Measurements from ENCODE around the gene TTLL8. TPM values are rescaled to one million over a fixed set of nuclear protein-coding genes. Genes with fewer than 3 reads are reported as not detected.

TTLL8 gene
- total RNA-seq, 1 donor = not detected

DNA sequence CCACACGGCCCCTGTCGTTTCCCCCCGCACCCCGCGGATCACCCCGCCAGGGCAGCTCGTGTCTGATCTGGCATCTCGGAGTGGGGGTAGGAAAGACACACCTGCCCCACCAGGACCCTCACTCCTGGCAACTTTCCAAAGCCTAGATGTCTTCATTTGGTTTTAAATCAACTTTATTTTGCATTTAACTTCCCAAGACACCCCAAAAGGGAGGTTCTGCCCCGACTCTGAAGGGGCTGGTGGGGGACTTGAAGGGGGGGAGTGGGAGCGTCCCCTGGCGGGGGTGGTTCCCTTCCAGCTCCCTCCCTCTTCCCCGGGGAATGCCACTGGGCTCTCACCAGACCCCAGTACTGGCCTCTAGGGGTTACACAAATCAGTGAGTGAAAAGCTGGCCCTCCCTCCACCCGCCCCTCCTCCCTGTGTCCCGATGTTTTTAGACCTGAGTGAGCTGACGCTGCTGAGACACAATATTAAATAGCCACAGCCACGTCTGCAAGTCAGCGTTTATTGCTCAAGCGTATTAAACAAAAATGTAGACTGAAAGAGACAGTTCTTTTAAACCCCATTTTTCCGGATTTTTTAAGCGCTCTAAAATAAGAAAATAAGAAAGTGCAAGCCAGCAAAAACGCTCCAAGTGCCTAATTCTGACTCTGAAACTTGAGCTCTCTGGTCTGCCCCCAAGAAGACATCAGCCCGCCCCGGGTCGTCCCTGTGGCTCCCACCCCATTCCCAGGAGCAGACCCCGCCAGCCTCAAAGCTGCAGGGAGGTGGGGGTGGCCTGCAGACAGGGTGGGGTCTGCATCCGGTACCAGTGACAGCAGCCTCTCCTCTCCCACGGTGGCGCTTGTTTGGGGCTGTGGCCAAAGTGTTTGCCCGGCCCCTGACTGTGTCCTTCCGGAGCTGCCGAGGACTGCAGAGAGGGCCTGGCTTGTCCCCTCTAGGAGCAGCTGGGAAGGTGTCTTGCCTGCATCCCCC lies 1.1 kb upstream of the TTLL8 start:
- H3K79me2 ChIP-seq (ENCODE audit: insufficient read depth, low read length) = no peaks in the 10 kb centered on the region
- H3K27me3 ChIP-seq (ENCODE audit: insufficient read depth, low read length) = peaks cover 17% of the 10 kb centered on the region
- H3K4me3 ChIP-seq (ENCODE audit: insufficient read depth, low read length) = no peak overlapping the region
- no peaks in the 10 kb centered on the region for H3K9me3 ChIP-seq (ENCODE audit: low read depth, low read length)
- H3K36me3 ChIP-seq (ENCODE audit: insufficient read depth, low read length) = no peaks in the 10 kb centered on the region
- H2AFZ ChIP-seq (ENCODE audit: low read length) = no peak overlapping the region
- no peak overlapping the region for H3K27ac ChIP-seq (ENCODE audit: low read depth, low read length)
- TF ChIP-seq, protein P1, sequence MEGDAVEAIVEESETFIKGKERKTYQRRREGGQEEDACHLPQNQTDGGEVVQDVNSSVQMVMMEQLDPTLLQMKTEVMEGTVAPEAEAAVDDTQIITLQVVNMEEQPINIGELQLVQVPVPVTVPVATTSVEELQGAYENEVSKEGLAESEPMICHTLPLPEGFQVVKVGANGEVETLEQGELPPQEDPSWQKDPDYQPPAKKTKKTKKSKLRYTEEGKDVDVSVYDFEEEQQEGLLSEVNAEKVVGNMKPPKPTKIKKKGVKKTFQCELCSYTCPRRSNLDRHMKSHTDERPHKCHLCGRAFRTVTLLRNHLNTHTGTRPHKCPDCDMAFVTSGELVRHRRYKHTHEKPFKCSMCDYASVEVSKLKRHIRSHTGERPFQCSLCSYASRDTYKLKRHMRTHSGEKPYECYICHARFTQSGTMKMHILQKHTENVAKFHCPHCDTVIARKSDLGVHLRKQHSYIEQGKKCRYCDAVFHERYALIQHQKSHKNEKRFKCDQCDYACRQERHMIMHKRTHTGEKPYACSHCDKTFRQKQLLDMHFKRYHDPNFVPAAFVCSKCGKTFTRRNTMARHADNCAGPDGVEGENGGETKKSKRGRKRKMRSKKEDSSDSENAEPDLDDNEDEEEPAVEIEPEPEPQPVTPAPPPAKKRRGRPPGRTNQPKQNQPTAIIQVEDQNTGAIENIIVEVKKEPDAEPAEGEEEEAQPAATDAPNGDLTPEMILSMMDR (IDR thresholded peaks at IDR 0.05; ENCODE audit: extremely low read depth, low read depth, low read length) = no peak
- no peaks in the 10 kb centered on the region for H4K20me1 ChIP-seq (ENCODE audit: insufficient read depth, low read length)
- H3K4me2 ChIP-seq (ENCODE audit: insufficient read depth, low read length) = peak overlapping the region; percentile 51
- no peaks in the 10 kb centered on the region for H3K4me1 ChIP-seq (ENCODE audit: insufficient read depth, low read length)
- peak; percentile 96 for DNase-seq (ENCODE audit: insufficient read length, low spot score, missing footprints)

DNA sequence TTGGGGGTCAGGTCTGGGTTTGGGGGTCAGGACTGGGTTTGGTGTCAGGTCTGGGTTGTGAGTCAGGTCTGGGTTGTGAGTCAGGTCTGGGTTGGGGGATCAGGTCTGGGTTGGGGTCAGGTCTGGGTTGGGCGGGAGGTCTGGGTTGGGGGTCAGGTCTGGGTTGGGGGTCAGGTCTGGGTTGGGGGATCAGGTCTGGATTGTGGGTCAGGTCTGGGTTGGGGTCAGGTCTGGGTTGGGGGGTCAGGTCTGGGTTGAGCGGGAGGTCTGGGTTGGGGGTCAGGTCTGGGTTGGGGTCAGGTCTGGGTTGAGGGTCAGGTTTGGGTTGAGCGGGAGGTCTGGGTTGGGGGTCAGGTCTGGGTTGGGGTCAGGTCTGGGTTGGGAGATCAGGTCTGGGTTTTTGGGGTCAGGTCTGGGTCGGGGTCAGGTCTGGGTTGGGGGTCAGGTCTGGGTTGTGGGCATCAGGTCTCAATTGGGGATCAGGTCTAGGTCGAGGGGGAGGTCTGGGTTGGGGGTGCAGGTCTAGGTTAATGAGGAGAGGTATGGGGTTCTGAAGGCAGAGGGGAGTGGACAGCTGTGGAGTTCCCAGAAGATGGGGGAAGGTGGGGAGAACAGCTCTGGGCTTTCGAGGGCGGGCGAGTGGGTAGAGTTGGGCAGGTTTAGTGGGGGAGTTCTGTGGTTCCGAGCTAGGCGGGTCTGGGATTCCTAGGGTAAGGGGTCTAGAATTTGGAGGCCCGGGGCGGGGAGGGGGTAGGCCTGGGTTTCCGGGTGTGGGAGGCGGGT lies 629 bp downstream of the TTLL8 start:
- no peaks in the 10 kb centered on the region for H3K36me3 ChIP-seq (ENCODE audit: insufficient read depth, low read length)
- peaks cover 7% of the 10 kb centered on the region for H3K9me3 ChIP-seq (ENCODE audit: low read depth, low read length)
- no peak overlapping the region for H3K4me2 ChIP-seq (ENCODE audit: insufficient read depth, low read length)
- no peak overlapping the region for H3K27ac ChIP-seq (ENCODE audit: low read depth, low read length)
- H3K27me3 ChIP-seq (ENCODE audit: insufficient read depth, low read length) = peaks cover 17% of the 10 kb centered on the region
- H3K4me1 ChIP-seq (ENCODE audit: insufficient read depth, low read length) = no peaks in the 10 kb centered on the region
- TF ChIP-seq, protein P1 (IDR thresholded peaks at IDR 0.05; ENCODE audit: extremely low read depth, low read depth, low read length) = no peak
- no peak overlapping the region for H2AFZ ChIP-seq (ENCODE audit: low read length)
- DNase-seq (ENCODE audit: insufficient read length, low spot score, missing footprints) = no peak
- no peaks in the 10 kb centered on the region for H4K20me1 ChIP-seq (ENCODE audit: insufficient read depth, low read length)
- H3K4me3 ChIP-seq (ENCODE audit: insufficient read depth, low read length) = no peak overlapping the region
- no peaks in the 10 kb centered on the region for H3K79me2 ChIP-seq (ENCODE audit: insufficient read depth, low read length)

- no peak for DNase-seq (ENCODE audit: insufficient read length, low spot score, missing footprints)
- Histone ChIP-seq H3K79me2 (ENCODE audit: insufficient read depth, low read length) (no peaks in the 10 kb centered on the region), H2AFZ (ENCODE audit: low read length) (no peak overlapping the region), H3K27me3 (ENCODE audit: insufficient read depth, low read length) (peaks cover 17% of the 10 kb centered on the region), H3K4me3 (ENCODE audit: insufficient read depth, low read length) (no peak overlapping the region), H3K36me3 (ENCODE audit: insufficient read depth, low read length) (no peaks in the 10 kb centered on the region), H3K4me2 (ENCODE audit: insufficient read depth, low read length) (no peak overlapping the region), H3K9me3 (ENCODE audit: low read depth, low read length) (peaks cover 7% of the 10 kb centered on the region), H4K20me1 (ENCODE audit: insufficient read depth, low read length) (no peaks in the 10 kb centered on the region), H3K4me1 (ENCODE audit: insufficient read depth, low read length) (no peaks in the 10 kb centered on the region), H3K27ac (ENCODE audit: low read depth, low read length) (no peak overlapping the region)
- TF ChIP-seq, protein P1 (IDR thresholded peaks at IDR 0.05; ENCODE audit: extremely low read depth, low read depth, low read length) = no peak
These were observed 1.7 kb downstream of the TTLL8 start for GRCh38 chr22:50056214-50056972.

Data from osteoblast (primary cell).